ENCODE measurements around the gene HBG2. TPM values are rescaled to one million over a fixed set of nuclear protein-coding genes. Genes with fewer than 3 reads are reported as not detected.
"Not testable (repeated sequence)": the region's sequence is repeated elsewhere in the genome, so short reads cannot be mapped to it uniquely, and the experiment has no call there.

HBG2 gene
- total RNA-seq, 1 donor from 2014 or later: 2,646 TPM

DNA sequence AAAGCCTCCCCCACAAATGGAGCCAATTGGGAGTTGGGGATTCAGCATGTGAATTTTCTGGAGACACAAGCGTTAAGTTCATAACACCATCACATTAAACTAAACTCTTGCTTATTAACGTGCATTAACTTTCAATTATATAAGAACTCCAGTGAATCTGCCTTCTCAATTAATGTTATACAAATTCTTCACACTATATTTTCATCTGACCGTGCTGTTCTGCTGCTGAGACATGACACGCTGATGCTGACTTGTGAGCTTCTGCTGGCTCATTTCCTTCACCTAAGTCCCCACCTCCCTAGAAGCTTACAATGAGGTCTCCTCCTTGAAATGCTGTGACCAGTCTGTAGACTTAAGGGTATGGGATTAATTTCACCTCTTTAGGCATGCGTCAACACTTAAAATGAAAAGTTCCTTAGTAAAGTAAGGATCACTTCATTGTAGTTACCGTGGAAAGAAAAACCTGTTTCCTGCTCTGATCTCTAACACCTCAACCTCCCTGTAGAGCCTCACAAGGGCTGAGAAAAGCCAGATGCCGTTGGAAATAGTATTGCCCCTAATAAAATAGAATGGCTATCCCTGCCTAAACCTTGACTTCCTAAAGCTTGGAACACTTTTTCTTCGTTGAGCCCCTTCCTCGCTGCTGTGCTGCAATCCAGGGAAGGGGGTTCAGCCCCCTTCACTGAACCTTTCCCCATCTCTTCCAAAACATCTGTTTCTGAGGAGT, 2.2 kb downstream of the HBG2 start:
- FAIRE-seq (no peak), DNase-seq (ENCODE audit: low spot score in 2 of 2) (no peak)

DNA sequence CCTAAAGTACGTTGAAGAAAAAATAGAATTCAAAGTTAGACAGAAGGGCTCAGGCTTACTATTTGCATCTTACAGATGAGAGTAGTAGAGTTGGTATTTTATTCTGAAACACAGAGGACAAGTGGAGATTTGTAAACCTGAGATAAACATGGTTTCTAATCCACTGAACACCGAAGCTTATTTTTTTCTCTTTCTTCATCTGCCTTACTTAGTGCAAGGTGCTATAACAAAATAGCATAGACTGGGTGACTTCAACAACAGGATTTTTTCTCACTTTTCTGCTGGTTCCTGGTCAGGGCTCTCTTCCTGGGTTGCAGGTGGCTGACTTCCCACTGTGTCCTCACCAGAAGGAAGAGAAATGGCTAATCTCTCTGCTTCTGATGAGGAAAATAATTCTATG, 2.8 kb downstream of the HBG2 start:
- no peak for DNase-seq (ENCODE audit: low spot score in 2 of 2)
- no peak for FAIRE-seq

DNA sequence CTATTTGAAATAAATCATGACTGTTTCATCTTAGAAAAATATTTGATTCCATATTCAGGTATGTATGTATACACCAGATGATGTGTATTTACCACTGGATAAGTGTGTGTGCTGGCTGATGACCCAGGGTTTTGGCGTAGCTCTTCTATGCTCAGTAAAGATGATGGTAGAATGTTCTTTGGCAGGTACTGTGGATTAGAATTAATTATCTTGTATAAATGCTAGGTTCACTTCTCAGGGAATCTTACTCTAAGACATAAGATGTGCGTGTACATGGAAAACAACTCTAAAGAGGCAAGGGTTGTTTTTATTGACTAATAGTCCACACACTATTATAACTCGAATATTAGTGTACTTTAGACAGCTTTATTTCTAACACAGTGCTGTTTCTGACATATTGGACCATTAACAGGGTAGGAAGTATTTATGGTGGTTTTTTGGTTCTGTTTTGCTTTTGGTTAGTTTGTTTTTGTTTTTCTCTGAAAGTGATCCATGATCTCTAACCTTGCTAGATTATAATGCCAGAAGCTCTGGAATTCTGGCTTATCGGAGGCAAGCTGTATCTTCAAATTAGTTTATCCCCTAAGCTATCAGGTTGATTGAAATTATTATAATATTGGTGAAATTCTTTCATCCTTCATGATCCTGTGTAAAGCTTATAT, 3.9 kb downstream of the HBG2 start:
- FAIRE-seq (no peak), DNase-seq (ENCODE audit: low spot score in 2 of 2) (no peak)

DNA sequence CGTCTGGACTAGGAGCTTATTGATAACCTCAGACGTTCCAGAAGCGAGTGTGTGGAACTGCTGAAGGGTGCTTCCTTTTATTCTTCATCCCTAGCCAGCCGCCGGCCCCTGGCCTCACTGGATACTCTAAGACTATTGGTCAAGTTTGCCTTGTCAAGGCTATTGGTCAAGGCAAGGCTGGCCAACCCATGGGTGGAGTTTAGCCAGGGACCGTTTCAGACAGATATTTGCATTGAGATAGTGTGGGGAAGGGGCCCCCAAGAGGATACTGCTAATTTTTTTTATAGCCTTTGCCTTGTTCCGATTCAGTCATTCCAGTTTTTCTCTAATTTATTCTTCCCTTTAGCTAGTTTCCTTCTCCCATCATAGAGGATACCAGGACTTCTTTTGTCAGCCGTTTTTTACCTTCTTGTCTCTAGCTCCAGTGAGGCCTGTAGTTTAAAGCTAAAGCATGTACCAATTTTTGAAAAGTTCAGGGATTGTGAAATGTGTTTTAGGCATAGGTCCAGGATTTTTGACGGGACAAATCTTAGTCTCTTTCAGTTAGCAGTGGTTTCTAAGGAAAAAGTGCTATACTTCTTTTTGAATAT, 4.7 kb downstream of the HBG2 start, which contains the start of gene HBG1:
HBG1 (minus strand) TSS at position 51 of the 590 bp plus-strand sequence. CDS start 53 bp downstream, outside the sequence.
- not testable (repeated sequence) for DNase-seq (ENCODE audit: low spot score in 2 of 2); FAIRE-seq

DNA sequence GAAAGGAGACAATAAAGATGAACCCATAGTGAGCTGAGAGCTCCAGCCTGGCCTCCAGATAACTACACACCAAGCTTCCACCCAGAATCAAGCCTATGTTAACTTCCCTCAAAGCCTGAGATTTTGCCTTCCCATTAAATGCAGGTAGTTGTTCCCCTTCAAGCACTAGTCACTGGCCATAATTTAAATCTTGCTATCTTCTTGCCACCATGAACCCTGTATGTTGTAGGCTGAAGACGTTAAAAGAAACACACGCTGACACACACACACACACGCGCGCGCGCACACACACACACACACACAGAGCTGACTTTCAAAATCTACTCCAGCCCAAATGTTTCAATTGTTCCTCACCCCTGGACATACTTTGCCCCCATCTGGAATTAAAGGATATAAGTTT, 6.1 kb downstream of the HBG2 start:
- DNase-seq (ENCODE audit: low spot score in 2 of 2); FAIRE-seq: not testable (repeated sequence)

DNA sequence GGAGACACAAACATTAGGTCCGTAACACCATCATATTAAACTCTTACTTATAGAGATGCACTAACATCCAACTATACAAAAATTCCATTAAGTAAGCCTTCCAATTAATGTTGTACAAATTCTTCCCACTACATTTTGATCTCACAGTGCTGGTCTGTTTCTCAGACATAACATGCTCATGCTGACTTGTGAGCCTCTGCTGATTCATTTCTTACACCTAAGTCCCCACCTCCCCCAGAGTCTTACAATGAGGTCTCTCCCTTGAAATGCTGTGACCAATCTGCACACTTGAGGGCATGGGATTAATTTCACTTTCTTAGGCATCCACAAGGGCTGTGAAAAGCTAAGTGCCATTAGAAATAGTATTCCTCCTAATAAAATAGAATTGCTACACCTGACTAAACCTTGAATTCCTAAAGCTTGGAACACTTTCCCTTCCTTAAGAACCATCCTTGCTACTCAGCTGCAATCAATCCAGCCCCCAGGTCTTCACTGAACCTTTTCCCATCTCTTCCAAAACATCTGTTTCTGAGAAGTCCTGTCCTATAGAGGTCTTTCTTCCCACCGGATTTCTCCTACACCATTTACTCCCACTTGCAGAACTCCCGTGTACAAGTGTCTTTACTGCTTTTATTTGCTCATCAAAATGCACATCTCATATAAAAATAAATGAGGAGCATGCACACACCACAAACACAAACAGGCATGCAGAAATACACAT, 6.9 kb downstream of the HBG2 start:
- DNase-seq (ENCODE audit: low spot score in 2 of 2): no peak
- no peak for FAIRE-seq

DNA sequence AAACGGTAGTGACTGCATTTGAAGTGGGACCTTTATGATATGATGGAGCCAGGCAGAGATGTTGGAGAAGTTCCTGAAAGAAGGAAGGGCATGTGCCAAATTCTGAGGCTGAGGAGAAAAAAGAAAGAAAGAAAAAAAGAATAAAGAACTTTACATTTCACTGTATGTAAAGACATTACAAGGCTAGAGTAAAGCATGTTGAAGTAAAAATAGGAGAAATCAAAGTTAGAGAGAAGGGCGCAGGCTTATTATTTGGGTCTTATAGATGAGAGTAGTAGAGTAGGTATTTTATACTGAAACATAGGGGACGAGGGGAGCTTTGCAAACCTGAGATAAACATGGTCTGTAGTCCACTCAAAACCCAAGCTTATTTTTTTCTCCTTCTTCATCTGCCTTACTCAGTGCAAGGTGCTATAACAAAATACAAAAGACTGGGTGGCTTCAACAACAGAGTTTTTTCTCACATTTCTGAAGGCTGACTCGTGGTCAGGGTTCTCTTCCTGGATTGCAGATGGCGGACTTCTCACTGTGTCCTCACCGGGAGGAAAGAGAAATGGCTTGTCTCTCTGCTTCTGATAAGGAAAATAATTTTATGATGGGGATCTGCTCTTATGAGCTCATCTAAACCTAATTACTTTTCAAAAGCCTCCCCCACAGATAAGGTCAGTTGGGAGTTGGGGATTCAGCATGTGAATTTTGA, 7.7 kb downstream of the HBG2 start:
- FAIRE-seq: no peak
- no peak for DNase-seq (ENCODE audit: low spot score in 2 of 2)

DNA sequence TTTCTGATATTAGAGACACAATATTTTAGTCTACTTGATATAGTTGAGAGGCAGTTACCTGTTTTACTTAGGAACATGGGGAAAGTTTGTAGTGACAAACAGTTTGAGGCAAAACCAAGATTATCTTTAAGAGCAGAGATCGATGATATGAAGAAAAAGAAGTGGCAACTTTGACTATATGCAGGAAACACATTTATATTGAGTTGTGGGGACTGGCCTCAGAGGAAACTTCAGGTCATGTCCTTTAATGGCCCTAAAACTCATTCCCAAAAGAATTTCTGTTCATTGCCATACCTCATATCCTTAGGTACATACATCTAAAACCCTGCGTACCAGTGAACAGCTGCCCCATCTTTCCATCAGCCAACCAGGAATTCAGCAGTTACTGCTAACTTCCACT, 9.4 kb downstream of the HBG2 start:
- no peak for DNase-seq (ENCODE audit: low spot score in 2 of 2)

DNA sequence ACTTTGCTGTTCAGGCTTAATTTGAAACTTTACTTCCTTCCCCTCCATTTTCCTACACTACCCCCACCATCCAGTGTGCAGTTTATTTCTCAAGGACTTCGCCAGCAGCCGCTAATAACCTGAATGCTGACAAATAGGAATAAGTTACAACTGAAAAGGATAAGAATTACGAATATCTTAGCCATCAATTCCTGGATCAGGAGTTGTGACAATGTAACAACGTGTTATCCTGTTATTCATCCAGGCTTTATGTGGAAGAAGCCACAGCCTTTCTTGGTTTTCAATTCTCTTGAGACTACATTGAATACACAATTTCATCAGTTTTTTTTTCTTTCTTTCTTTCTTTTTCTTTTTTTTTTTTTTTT, 10.8 kb downstream of the HBG2 start:
- FAIRE-seq: no peak
- DNase-seq (ENCODE audit: low spot score in 2 of 2): no peak

More for the DNA sequence above, 9.4 kb downstream of the HBG2 start:
- no peak for FAIRE-seq

DNA sequence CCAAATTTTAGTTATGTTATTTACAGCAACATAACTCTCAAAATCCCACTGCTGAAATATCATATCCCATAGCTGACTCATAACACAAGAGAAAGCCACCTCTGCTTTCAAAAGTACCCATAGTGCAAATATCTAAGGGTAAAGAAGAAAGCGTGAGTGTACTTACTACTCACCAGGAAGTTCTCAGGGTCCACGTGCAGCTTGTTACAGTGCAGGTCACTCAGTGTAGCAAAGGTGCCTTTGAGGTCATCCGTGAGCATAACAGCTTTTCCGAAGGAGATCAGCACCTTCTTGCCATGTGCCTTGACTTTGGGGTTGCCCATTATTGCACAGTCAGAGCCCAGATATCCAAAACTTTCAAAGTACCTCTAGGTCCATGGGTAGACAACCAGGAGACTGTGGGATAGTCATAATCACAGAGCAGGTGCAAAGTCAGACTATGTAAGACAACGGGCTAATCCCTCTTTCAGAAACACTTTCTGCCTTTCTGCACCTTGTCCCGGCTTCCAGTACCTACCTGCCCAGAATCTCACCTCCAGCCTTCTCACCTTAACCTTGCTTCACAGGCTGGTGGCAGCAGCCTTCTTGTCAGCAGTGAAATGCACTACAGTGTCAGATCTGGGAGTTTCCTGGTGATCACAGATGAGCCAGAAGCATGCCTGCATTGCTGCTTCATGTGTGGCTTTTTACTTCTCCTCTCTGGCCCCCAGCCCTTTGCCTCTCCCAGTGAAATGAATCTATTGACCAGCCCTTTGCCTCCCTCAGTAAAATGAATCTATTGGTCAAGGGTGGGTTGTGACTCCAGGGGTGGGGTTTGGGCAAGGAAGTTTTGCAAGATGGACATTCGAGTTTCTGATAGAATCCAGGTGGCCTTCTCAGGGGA, 11.4 kb downstream of the HBG2 start:
- DNase-seq (ENCODE audit: low spot score in 2 of 2): no peak
- no peak for FAIRE-seq

DNA sequence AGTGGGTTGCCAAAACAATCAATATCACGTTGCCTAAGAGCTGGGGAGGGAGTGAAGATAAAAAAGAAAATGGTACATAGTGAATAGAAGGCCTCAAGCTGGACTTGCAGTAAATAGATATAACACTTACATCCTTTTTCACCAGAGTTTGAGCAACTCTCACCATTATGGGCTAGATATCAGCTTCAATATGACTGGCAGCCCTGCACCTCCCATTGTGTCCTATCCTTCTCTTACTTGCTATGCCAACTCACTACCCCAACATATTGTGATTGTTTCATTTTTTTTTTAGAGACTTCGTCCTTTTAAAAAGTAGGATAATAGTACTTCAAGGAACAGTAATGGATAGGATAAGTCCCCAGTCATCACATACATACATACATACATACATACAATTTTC, 12.4 kb downstream of the HBG2 start:
- DNase-seq (ENCODE audit: low spot score in 2 of 2) (no peak), FAIRE-seq (no peak)

DNA sequence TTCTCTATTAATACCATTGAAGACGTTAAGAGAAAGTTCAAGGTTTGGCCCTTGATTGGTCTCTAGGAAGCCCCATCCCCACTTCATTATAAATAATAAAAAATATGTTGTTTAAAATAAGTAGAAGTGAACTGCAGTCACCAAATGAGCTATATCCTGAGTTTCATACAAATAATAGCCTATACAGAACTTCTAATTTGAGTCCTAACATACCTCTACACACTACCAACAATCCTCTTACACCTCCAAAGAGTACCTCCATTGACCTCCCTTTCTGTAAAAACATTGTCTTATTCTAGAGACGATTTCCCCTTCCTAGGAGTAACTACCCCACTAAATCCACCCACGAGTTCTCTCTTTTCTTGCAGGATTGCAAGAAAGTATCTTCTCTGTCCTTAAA, 13.1 kb downstream of the HBG2 start:
- FAIRE-seq (no peak), DNase-seq (ENCODE audit: low spot score in 2 of 2) (no peak)

DNA sequence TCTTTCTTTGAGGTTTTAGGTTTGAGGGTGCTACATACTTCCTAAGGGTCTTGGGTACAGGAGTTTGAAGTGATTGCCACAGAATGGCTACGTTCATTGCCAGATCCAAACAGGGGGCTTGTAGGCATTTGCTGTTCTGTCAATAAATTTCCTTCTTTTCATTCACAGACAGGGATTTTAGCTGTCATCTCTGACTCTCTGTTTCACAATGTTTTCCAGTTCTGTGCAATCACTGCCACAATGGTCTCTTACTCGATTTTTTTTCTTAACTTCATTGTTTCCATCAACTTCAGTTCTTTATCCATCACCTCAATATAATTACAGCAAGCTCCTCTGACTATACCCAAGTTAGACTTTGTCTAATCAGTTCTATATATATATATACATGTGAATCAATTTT, 14.1 kb downstream of the HBG2 start:
- DNase-seq (ENCODE audit: low spot score in 2 of 2): no peak
- no peak for FAIRE-seq

DNA sequence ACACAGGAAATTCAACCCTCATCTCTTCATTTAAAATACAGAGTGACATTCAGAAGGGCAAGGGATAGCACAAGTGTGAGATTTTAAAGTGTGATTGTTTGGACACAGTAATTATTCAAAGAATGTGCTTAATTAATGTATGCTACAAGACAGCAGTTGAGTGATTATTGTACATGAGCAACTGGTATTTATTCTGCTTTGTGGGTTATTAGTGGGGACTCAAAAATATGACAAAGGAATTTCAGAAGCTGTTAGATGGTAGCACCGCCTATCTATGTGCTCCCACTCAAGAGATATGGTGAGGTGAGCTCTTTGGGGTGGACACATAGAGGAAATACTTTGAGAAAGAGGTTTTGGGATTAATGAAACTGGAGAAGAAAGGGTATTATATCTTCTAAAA, 14.5 kb downstream of the HBG2 start:
- FAIRE-seq: no peak
- DNase-seq (ENCODE audit: low spot score in 2 of 2): no peak

DNA sequence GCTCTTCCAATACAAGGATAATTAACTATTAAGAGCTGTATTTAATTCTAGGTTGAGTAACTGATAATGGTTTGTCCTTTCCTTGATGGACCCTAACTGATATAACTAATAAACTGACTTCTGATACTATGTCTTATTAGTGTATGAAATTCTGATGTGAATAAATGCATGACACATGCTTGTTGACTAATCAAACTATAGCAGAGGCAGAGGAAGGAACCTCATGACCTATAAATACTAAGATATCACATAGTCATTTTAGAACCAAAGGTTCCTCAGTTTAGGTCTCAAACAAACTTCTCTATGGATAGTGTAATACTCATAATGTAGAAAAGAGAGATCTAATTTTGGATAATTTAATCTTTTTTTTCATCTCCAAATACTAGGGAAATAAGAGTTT, 15.5 kb downstream of the HBG2 start:
- DNase-seq (ENCODE audit: low spot score in 2 of 2) (no peak), FAIRE-seq (no peak)

DNA sequence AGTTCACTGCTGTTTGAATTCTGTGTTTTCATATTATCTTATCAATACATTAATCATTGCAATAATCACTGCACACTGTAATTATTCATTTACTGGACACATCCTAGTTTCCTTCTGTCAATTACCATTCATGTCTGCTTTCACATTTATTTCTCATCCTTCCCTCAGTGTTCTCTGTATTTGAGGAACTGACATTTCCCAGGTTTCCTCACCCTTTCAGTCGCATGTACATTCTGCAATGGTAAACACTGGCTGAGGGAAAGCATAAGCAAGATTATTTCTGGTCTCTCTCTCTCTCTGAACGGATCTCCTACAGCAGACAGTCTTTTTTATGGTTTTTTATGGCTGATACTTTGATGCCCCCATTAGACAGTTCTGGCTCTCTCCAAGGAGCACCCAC, 16.1 kb downstream of the HBG2 start:
- FAIRE-seq: no peak
- no peak for DNase-seq (ENCODE audit: low spot score in 2 of 2)

DNA sequence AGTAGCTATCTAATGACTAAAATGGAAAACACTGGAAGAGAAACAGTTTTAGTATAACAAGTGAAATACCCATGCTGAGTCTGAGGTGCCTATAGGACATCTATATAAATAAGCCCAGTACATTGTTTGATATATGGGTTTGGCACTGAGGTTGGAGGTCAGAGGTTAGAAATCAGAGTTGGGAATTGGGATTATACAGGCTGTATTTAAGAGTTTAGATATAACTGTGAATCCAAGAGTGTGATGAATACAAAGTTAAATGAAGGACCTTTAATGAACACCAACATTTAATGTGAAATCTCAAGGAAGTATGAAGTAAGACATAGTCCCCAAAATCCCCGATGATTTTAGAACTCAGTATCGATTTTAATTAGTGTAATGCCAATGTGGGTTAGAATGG, 17.2 kb downstream of the HBG2 start:
- no peak for DNase-seq (ENCODE audit: low spot score in 2 of 2)
- no peak for FAIRE-seq

DNA sequence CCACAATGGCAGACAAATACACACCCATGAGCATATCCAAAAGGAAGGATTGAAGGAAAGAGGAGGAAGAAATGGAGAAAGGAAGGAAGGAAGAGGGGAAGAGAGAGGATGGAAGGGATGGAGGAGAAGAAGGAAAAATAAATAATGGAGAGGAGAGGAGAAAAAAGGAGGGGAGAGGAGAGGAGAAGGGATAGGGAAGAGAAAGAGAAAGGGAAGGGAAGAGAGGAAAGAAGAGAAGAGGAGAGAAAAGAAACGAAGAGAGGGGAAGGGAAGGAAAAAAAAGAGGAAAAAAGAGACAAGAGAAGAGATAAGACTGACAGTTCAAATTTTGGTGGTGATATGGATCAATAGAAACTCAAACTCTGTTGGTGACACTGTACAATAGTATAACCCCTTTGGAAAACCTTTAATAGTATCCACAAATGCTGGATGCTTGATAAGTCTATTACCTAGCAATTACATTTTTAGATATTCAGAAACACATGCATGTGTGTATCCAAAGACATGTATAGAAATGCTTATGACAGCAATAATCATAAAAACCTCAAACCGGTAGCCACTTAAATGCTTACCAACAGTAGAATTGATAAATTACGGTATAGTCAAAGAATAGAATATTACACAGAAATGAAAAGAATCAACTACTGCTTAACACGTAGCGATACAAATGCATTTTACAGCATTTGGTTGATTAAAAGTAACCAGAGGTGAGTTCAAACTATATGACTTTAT, 19.1 kb downstream of the HBG2 start:
- DNase-seq (ENCODE audit: low spot score in 2 of 2) (no peak), FAIRE-seq (no peak)

DNA sequence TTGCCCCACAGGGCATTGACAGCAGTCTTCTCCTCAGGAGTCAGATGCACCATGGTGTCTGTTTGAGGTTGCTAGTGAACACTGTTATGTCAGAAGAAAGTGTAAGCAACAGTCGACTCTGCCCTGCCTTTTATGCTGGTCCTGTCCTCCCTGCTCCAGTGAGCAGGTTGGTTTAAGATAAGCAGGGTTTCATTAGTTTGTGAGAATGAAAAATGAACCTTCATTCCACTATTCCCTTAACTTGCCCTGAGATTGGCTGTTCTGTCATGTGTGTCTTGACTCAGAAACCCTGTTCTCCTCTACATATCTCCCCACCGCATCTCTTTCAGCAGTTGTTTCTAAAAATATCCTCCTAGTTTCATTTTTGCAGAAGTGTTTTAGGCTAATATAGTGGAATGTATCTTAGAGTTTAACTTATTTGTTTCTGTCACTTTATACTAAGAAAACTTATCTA, 20.2 kb downstream of the HBG2 start, which contains the start of gene HBD:
HBD (minus strand) TSS at position 103 of the 454 bp plus-strand sequence; CDS start at position 53, 50 bp downstream.
- DNase-seq (ENCODE audit: low spot score in 2 of 2) (no peak), FAIRE-seq (no peak)
